HFFc6 (cell line): ENCODE data around the gene VPS39. TPM values are rescaled to one million over a fixed set of nuclear protein-coding genes. Genes with fewer than 3 reads are reported as not detected.

Experiments
- DNase-seq: peaks from one replicate; pipeline ENCODE4 v3.0.0-alpha.2; 2018
- H3K27ac Mint-ChIP-seq: 2 replicates; pipeline ENCODE4 v1.8.0; 2020; ENCODE audit warnings: mild to moderate bottlenecking, mixed read lengths
- H3K27me3 Mint-ChIP-seq: 2 replicates; pipeline ENCODE4 v1.8.0; 2021; ENCODE audit warnings: mild to moderate bottlenecking, moderate library complexity, mixed read lengths; ENCODE audit not compliant: insufficient read depth
- H3K36me3 Mint-ChIP-seq: 2 replicates; pipeline ENCODE4 v1.8.0; 2021; ENCODE audit warnings: low read depth, mixed read lengths
- H3K4me1 Mint-ChIP-seq: 2 replicates; pipeline ENCODE4 v1.8.0; 2020; ENCODE audit warnings: low read depth, mixed read lengths
- H3K4me3 Mint-ChIP-seq: 2 replicates; pipeline ENCODE4 v1.8.0; 2020; ENCODE audit warnings: mild to moderate bottlenecking, moderate library complexity, mixed read lengths
- H3K9me3 Mint-ChIP-seq: 2 replicates; pipeline ENCODE4 v1.8.0; 2020; ENCODE audit warnings: mild to moderate bottlenecking, mixed read lengths
- total RNA-seq, 6 experiments: library from RNA; stranded (reverse); fragmentation: NEBNext Ultra II Directional; extraction: Animal tissue kit (Norgen Biotek cat#: 25700); gene quantifications; 2 replicates in 1 of 6; 3 replicates in 5 of 6; pipeline ENCODE4 v1.2.3, GENCODE V29; 2021
- TF ChIP-seq, protein P1 (sequence below): fragments of 200-600 bp; sonication (generic); IDR thresholded peaks from 2 replicates; pipeline ENCODE4 v1.5.0; 2021; ENCODE audit warnings: antibody characterized with exemption, mild to moderate bottlenecking

The VPS39 gene
- total RNA-seq, 6 experiments from 2014 or later = 51.1 to 58.5 (median 52.8) TPM

DNA sequence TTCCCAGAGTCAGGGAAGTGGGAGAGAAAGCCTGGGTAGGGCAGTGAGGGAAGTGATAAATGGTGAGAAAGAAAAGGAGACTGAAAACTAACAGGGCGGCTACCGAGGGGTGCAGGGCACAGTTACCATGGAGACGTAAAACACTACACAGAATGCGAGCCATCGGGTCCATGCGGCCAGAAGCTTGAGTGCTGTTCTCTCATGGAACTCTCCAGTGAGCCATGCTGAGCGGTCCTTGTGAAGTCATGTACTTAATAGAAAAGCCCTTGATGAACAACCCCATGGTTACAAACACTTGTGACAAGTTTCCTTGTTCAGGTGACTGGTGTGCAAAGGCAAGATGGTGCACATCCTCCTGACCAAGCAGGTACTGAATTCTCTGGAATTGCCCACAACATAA is 48.0 kb downstream of the VPS39 start:
- DNase-seq = no peak
- Mint-ChIP-seq H3K4me1 (peaks cover 15% of the 10 kb centered on the region), H3K9me3 (no peaks in the 10 kb centered on the region), H3K27ac (no peak overlapping the region), H3K36me3 (peaks cover 28% of the 10 kb centered on the region), H3K4me3 (no peak overlapping the region), H3K27me3 (peaks cover 2% of the 10 kb centered on the region; the same call in 1 of the 2 replicates)
- TF ChIP-seq, protein P1, sequence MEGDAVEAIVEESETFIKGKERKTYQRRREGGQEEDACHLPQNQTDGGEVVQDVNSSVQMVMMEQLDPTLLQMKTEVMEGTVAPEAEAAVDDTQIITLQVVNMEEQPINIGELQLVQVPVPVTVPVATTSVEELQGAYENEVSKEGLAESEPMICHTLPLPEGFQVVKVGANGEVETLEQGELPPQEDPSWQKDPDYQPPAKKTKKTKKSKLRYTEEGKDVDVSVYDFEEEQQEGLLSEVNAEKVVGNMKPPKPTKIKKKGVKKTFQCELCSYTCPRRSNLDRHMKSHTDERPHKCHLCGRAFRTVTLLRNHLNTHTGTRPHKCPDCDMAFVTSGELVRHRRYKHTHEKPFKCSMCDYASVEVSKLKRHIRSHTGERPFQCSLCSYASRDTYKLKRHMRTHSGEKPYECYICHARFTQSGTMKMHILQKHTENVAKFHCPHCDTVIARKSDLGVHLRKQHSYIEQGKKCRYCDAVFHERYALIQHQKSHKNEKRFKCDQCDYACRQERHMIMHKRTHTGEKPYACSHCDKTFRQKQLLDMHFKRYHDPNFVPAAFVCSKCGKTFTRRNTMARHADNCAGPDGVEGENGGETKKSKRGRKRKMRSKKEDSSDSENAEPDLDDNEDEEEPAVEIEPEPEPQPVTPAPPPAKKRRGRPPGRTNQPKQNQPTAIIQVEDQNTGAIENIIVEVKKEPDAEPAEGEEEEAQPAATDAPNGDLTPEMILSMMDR = no peak

DNA sequence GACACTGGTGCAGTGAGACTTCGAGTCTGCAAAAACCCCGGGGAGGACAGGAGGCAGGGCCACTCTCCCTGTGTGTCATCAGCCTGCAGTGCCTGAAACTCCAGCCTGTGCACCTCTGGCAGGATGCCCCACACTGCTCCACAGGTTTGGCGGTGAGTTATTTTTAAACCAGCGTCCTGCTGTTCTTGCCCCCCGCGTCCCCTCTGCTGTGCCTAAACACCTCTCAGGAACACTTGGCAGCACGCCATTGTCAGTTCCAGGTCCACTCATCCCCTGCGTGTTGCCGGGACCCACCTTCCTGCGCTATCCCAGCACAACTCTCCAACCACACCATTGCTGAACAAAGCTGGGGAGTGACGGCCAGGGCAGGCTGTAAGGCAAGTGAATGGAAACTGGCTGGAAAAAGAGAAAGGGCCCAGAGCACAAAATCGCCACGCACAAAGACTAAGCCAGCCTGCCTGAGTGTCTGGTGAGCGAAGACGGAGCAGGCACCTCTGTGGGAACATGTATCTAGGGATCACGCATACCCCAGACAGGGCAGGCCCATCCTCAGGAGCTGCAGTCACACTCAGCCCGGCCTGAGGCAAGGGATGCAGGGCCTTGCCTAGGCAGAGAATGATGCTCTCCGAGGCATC is 48.6 kb downstream of the VPS39 start:
- peaks cover 23% of the 10 kb centered on the region for H3K36me3 Mint-ChIP-seq
- no peaks in the 10 kb centered on the region for H3K9me3 Mint-ChIP-seq
- no peak overlapping the region for H3K4me3 Mint-ChIP-seq
- H3K4me1 Mint-ChIP-seq = peaks cover 9% of the 10 kb centered on the region
- no peak overlapping the region for H3K27ac Mint-ChIP-seq
- no peak for DNase-seq
- TF ChIP-seq, protein P1 = no peak
- H3K27me3 Mint-ChIP-seq = peaks cover 2% of the 10 kb centered on the region; the same call in 1 of the 2 replicates

DNA sequence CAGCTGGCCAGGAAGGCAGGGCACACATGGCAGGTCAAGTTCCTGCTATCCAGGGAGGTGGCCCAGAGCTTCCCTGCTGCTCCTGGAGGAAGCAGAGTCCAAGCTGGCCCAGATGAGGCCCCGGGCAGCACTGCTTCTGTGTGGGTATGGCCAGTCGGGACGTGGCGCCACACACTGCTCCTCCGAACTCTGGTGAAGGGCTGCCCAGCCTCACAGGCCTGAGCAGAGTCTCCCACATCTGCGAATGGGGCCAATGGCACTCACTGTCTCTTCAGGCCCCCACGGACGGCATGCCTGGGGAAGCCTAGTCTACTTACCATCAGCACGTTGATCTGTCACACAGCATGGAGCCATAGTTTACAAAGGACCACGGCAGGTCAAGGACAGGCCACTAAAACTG is 49.2 kb downstream of the VPS39 start:
- Mint-ChIP-seq H3K4me3 (no peak overlapping the region), H3K27ac (no peak overlapping the region; the same call in 1 of the 2 replicates), H3K36me3 (peaks cover 19% of the 10 kb centered on the region), H3K27me3 (peaks cover 2% of the 10 kb centered on the region; the same call in 1 of the 2 replicates), H3K4me1 (peaks cover 9% of the 10 kb centered on the region), H3K9me3 (no peaks in the 10 kb centered on the region)
- TF ChIP-seq, protein P1 = no peak
- DNase-seq = no peak

DNA sequence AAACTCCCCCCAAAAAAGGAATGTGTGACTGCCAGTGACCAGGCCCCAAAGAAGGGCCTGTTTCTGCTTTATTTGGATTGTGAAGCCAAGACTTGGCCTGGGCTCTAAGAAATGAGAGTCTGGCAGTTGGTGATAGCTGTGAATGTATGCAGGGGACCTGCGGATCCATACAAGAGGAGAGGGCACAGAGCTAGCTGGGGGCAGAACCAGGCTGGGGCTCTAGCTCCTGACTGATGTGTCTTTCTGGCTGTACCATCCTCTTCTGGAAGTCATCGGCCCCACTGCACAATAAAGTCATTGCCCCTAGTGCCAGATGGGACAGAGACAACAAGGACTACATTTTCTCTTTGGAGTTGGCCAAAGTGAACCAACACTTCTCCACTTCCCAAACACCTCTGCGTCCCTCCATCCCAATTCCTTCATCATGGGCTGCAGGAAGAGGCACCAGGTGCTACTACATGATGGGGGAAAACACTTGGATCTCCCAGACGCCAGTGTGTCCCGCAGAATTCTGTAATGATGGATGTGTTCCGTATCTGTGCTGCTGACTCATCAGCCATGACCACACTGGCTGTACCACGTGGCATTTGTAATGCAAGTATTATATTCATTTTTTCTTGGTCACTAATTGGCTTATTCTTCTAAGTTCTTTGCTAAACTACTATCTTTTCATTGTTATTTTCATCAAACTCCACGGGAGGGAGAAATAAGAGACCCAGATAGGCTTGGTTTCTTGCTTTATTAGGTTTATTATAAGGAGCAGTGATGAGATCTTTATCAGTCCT is 49.9 kb downstream of the VPS39 start:
- Mint-ChIP-seq H3K27ac (peak overlapping the region; percentile 63; the same call in 1 of the 2 replicates), H3K36me3 (peaks cover 11% of the 10 kb centered on the region), H3K9me3 (no peaks in the 10 kb centered on the region), H3K27me3 (peaks cover 9% of the 10 kb centered on the region), H3K4me3 (no peak overlapping the region), H3K4me1 (peaks cover 9% of the 10 kb centered on the region)
- TF ChIP-seq, protein P1 = no peak
- DNase-seq = no peak

DNA sequence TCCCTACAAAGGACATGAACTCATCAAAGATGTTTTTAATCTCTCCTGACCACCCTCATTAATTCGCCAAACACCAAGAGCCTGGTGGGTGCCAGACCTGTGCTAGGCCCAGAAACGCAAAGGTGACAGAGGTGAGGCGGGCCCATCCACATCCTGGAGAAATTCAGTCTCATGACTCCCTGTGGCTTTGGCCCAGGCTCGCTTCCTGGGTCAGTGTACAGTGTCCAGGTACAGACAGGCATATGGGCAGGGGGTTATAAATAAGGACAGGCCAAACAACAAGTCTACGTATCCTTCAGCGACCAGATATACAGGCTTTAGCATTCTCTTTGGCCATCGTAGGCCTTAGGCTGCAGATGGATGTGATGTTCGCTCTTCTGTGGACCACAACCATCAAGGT is 50.7 kb downstream of the VPS39 start:
- peaks cover 6% of the 10 kb centered on the region for H3K36me3 Mint-ChIP-seq

More for the DNA sequence above, 50.7 kb downstream of the VPS39 start:
- Mint-ChIP-seq H3K4me1 (peaks cover 9% of the 10 kb centered on the region), H3K4me3 (no peak overlapping the region), H3K27me3 (peaks cover 9% of the 10 kb centered on the region), H3K9me3 (no peaks in the 10 kb centered on the region), H3K27ac (no peak overlapping the region)
- TF ChIP-seq, protein P1 = no peak
- no peak for DNase-seq
